ENCODE data around the gene DGCR2.
"Not testable (repeated sequence)": the region's sequence is repeated elsewhere in the genome, so short reads cannot be mapped to it uniquely, and the experiment has no call there.

DGCR2 gene

GRCh38 chr22:19090183-19090582 lies 32.0 kb downstream of the DGCR2 start:
- DNase-seq (ENCODE audit: low read depth in 1 of 2, low spot score in 1 of 2), result no peak
- TF ChIP-seq JUND (IDR thresholded peaks at IDR 0.05; ENCODE audit: low read depth), result no peak
- in situ Hi-C loops (cut with HindIII; ENCODE audit: low pct_unique_long_range_greater_than_20kb, low sequenced_read_pairs), result no loop called here

GRCh38 chr22:19088866-19089595 lies 33.2 kb downstream of the DGCR2 start:
- no peak for TF ChIP-seq JUND (IDR thresholded peaks at IDR 0.05; ENCODE audit: low read depth)
- in situ Hi-C loops (cut with HindIII; ENCODE audit: low pct_unique_long_range_greater_than_20kb, low sequenced_read_pairs), result no loop called here
- no peak for DNase-seq (ENCODE audit: low read depth in 1 of 2, low spot score in 1 of 2)

- in situ Hi-C loops (cut with HindIII; ENCODE audit: low pct_unique_long_range_greater_than_20kb, low sequenced_read_pairs), result no loop called here
- TF ChIP-seq JUND (IDR thresholded peaks at IDR 0.05; ENCODE audit: low read depth), result no peak
- DNase-seq (ENCODE audit: low read depth in 1 of 2, low spot score in 1 of 2), result no peak
Observed at GRCh38 chr22:19086896-19087295, 35.3 kb downstream of the DGCR2 start.

GRCh38 chr22:19086417-19086816 lies 35.8 kb downstream of the DGCR2 start:
- no peak for TF ChIP-seq JUND (IDR thresholded peaks at IDR 0.05; ENCODE audit: low read depth)
- DNase-seq (ENCODE audit: low read depth in 1 of 2, low spot score in 1 of 2), result no peak
- in situ Hi-C loops (cut with HindIII; ENCODE audit: low pct_unique_long_range_greater_than_20kb, low sequenced_read_pairs), result no loop called here

GRCh38 chr22:19085233-19085718 lies 36.9 kb downstream of the DGCR2 start:
- DNase-seq (ENCODE audit: low read depth in 1 of 2, low spot score in 1 of 2), result peak; percentile 31 to 47
- in situ Hi-C loops (cut with HindIII; ENCODE audit: low pct_unique_long_range_greater_than_20kb, low sequenced_read_pairs), result no loop called here
- no peak for TF ChIP-seq JUND (IDR thresholded peaks at IDR 0.05; ENCODE audit: low read depth)

- DNase-seq (ENCODE audit: low read depth in 1 of 2, low spot score in 1 of 2); in situ Hi-C loops (cut with HindIII; ENCODE audit: low pct_unique_long_range_greater_than_20kb, low sequenced_read_pairs): not testable (repeated sequence)
Observed at GRCh38 chr22:19084586-19084985, 37.6 kb downstream of the DGCR2 start.

- DNase-seq (ENCODE audit: low read depth in 1 of 2, low spot score in 1 of 2); in situ Hi-C loops (cut with HindIII; ENCODE audit: low pct_unique_long_range_greater_than_20kb, low sequenced_read_pairs): not testable (repeated sequence)
Observed at GRCh38 chr22:19084126-19084525, 38.1 kb downstream of the DGCR2 start.

- in situ Hi-C loops (cut with HindIII; ENCODE audit: low pct_unique_long_range_greater_than_20kb, low sequenced_read_pairs), result no loop called here
- DNase-seq (ENCODE audit: low read depth in 1 of 2, low spot score in 1 of 2), result no peak
- TF ChIP-seq JUND (IDR thresholded peaks at IDR 0.05; ENCODE audit: low read depth), result no peak
Observed at GRCh38 chr22:19082793-19083192, 39.4 kb downstream of the DGCR2 start.

- no peak for TF ChIP-seq JUND (IDR thresholded peaks at IDR 0.05; ENCODE audit: low read depth)
- in situ Hi-C loops (cut with HindIII; ENCODE audit: low pct_unique_long_range_greater_than_20kb, low sequenced_read_pairs), result no loop called here
- DNase-seq (ENCODE audit: low read depth in 1 of 2, low spot score in 1 of 2), result no peak
Observed at GRCh38 chr22:19082101-19082500, 40.1 kb downstream of the DGCR2 start.

GRCh38 chr22:19081351-19081750 lies 40.9 kb downstream of the DGCR2 start:
- no peak for TF ChIP-seq JUND (IDR thresholded peaks at IDR 0.05; ENCODE audit: low read depth)
- in situ Hi-C loops (cut with HindIII; ENCODE audit: low pct_unique_long_range_greater_than_20kb, low sequenced_read_pairs), result no loop called here

GRCh38 chr22:19080853-19081252 lies 41.4 kb downstream of the DGCR2 start:
- no peak for DNase-seq (ENCODE audit: low read depth in 1 of 2, low spot score in 1 of 2)
- in situ Hi-C loops (cut with HindIII; ENCODE audit: low pct_unique_long_range_greater_than_20kb, low sequenced_read_pairs), result no loop called here
- TF ChIP-seq JUND (IDR thresholded peaks at IDR 0.05; ENCODE audit: low read depth), result no peak

More at GRCh38 chr22:19081351-19081750, 40.9 kb downstream of the DGCR2 start:
- DNase-seq (ENCODE audit: low read depth in 1 of 2, low spot score in 1 of 2), result no peak

GRCh38 chr22:19079691-19080090 lies 42.5 kb downstream of the DGCR2 start:
- in situ Hi-C loops (cut with HindIII; ENCODE audit: low pct_unique_long_range_greater_than_20kb, low sequenced_read_pairs), result no loop called here
- no peak for TF ChIP-seq JUND (IDR thresholded peaks at IDR 0.05; ENCODE audit: low read depth)

GRCh38 chr22:19075404-19075803 lies 46.8 kb downstream of the DGCR2 start:
- DNase-seq (ENCODE audit: low read depth in 1 of 2, low spot score in 1 of 2), result no peak
- no peak for TF ChIP-seq JUND (IDR thresholded peaks at IDR 0.05; ENCODE audit: low read depth)
- in situ Hi-C loops (cut with HindIII; ENCODE audit: low pct_unique_long_range_greater_than_20kb, low sequenced_read_pairs), result no loop called here

More at GRCh38 chr22:19079691-19080090, 42.5 kb downstream of the DGCR2 start:
- DNase-seq (ENCODE audit: low read depth in 1 of 2, low spot score in 1 of 2), result no peak

GRCh38 chr22:19072853-19073252 lies 49.4 kb downstream of the DGCR2 start:
- DNase-seq (ENCODE audit: low read depth in 1 of 2, low spot score in 1 of 2); in situ Hi-C loops (cut with HindIII; ENCODE audit: low pct_unique_long_range_greater_than_20kb, low sequenced_read_pairs): not testable (repeated sequence)
